ENCODE results near the gene HCCS. TPM values are rescaled to one million over a fixed set of nuclear protein-coding genes. Genes with fewer than 3 reads are reported as not detected.
A peak's percentile ranks its signal among the peaks of the same experiment; 100 is the strongest.

Gene HCCS
- total and polyA plus RNA-seq, 2 experiments from 2014 or later, result 18.6 to 27.7 TPM

DNA sequence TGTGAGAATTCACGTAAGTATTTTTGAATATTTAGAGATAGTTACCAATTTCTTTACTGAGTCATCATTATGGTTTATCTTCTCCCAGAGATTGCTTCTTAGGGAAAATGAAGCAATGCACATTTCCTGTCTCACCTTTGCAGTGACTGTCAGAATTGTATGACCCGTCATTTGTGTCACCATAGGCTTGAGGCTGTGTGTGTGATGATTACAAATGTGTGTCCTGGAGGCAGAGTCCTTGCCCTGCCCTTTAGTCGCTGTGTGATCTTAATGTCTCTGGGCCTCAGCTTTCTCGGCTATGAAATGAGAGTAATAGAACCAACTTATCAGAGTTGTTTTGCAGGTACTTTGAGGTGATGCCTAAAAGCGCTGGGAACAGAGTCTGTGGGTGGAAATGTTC is 13.9 kb downstream of the HCCS start (continued):
- TF ChIP-seq, protein P1, sequence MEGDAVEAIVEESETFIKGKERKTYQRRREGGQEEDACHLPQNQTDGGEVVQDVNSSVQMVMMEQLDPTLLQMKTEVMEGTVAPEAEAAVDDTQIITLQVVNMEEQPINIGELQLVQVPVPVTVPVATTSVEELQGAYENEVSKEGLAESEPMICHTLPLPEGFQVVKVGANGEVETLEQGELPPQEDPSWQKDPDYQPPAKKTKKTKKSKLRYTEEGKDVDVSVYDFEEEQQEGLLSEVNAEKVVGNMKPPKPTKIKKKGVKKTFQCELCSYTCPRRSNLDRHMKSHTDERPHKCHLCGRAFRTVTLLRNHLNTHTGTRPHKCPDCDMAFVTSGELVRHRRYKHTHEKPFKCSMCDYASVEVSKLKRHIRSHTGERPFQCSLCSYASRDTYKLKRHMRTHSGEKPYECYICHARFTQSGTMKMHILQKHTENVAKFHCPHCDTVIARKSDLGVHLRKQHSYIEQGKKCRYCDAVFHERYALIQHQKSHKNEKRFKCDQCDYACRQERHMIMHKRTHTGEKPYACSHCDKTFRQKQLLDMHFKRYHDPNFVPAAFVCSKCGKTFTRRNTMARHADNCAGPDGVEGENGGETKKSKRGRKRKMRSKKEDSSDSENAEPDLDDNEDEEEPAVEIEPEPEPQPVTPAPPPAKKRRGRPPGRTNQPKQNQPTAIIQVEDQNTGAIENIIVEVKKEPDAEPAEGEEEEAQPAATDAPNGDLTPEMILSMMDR (conservative IDR thresholded peaks at IDR 0.05; ENCODE audit: low read depth in 2 of 2), result no peak

DNA sequence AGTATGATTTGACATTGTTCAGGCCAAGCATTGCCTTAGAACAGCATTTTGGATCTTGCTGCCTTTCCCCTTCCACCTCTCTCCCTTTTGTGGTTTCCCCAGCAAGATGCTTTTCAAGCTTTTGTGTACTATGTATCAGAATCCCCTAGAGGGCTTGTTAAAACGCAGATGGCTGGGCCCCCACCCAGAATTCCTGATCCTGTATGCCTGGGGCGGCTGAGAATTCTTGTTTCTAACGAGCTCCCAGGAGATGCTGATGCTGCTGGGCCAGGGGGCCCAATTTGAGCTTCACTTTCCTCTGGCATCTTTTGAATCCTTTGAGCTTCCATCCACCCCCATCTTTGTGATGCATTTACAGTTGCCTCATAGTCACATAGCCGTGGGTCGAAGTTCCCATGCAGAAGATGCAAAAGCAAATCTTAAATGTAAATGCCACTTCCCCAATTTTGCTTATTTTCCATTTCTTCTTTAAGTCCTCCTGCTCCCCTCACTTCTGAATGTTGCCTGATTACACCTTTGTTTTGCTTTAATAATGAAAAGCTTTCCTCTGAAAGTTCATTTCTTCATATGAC is 18.5 kb downstream of the HCCS start:
- H4K20me1 ChIP-seq (replicated peaks; ENCODE audit: insufficient read depth), result no peaks in the 10 kb centered on the region
- no peak overlapping the region for H3K4me2 ChIP-seq
- H3K9me2 ChIP-seq (ENCODE audit: insufficient read depth), result no peaks in the 10 kb centered on the region
- TF ChIP-seq EZH2phosphoT487 (IDR thresholded peaks at IDR 0.05; ENCODE audit: unreplicated experiment), result no peak
- TF ChIP-seq, protein P1 (conservative IDR thresholded peaks at IDR 0.05; ENCODE audit: low read depth in 2 of 2), result no peak
- TF ChIP-seq EZH2 (IDR thresholded peaks at IDR 0.05; ENCODE audit: low read depth, unreplicated experiment), result no peak
- TF ChIP-seq STAT1 (IDR thresholded peaks at IDR 0.05; ENCODE audit: unreplicated experiment), result no peak
- TF ChIP-seq ZNF114 (CRISPR knock-in tag; IDR thresholded peaks at IDR 0.05), result no peak
- TF ChIP-seq ZNF331 (CRISPR knock-in tag; IDR thresholded peaks at IDR 0.05; ENCODE audit: low read depth), result no peak
- no peak for TF ChIP-seq POLR2AphosphoS5 (IDR thresholded peaks at IDR 0.05; ENCODE audit: low read depth)
- TF ChIP-seq JUNB (IDR thresholded peaks at IDR 0.05; ENCODE audit: unreplicated experiment), result no peak
- TF ChIP-seq NANOG (IDR thresholded peaks at IDR 0.05; ENCODE audit: borderline replicate concordance), result no peak
- no peak for TF ChIP-seq CREB1 (CRISPR knock-in tag; IDR thresholded peaks at IDR 0.05; ENCODE audit: low read depth)
- TF ChIP-seq, protein P2, sequence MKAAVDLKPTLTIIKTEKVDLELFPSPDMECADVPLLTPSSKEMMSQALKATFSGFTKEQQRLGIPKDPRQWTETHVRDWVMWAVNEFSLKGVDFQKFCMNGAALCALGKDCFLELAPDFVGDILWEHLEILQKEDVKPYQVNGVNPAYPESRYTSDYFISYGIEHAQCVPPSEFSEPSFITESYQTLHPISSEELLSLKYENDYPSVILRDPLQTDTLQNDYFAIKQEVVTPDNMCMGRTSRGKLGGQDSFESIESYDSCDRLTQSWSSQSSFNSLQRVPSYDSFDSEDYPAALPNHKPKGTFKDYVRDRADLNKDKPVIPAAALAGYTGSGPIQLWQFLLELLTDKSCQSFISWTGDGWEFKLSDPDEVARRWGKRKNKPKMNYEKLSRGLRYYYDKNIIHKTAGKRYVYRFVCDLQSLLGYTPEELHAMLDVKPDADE (IDR thresholded peaks at IDR 0.05), result no peak
- TF ChIP-seq, protein P3, sequence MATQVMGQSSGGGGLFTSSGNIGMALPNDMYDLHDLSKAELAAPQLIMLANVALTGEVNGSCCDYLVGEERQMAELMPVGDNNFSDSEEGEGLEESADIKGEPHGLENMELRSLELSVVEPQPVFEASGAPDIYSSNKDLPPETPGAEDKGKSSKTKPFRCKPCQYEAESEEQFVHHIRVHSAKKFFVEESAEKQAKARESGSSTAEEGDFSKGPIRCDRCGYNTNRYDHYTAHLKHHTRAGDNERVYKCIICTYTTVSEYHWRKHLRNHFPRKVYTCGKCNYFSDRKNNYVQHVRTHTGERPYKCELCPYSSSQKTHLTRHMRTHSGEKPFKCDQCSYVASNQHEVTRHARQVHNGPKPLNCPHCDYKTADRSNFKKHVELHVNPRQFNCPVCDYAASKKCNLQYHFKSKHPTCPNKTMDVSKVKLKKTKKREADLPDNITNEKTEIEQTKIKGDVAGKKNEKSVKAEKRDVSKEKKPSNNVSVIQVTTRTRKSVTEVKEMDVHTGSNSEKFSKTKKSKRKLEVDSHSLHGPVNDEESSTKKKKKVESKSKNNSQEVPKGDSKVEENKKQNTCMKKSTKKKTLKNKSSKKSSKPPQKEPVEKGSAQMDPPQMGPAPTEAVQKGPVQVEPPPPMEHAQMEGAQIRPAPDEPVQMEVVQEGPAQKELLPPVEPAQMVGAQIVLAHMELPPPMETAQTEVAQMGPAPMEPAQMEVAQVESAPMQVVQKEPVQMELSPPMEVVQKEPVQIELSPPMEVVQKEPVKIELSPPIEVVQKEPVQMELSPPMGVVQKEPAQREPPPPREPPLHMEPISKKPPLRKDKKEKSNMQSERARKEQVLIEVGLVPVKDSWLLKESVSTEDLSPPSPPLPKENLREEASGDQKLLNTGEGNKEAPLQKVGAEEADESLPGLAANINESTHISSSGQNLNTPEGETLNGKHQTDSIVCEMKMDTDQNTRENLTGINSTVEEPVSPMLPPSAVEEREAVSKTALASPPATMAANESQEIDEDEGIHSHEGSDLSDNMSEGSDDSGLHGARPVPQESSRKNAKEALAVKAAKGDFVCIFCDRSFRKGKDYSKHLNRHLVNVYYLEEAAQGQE (IDR thresholded peaks at IDR 0.05; ENCODE audit: unreplicated experiment), result no peak
- H3K27ac ChIP-seq (ENCODE audit: low read depth), result no peak overlapping the region
- Mint-ChIP-seq H3K9me3 (no peaks in the 10 kb centered on the region), H3K4me3 (no peak overlapping the region), H3K4me1 (peaks cover 8% of the 10 kb centered on the region; the same call in 1 of the 3 replicates), H3K27me3 (ENCODE audit: insufficient read depth, low read depth, poor library complexity) (no peaks in the 10 kb centered on the region), H3K27ac (no peak overlapping the region), H3K36me3 (ENCODE audit: low read depth) (no peaks in the 10 kb centered on the region)
- H3K36me3 ChIP-seq (ENCODE audit: insufficient read depth), result no peaks in the 10 kb centered on the region
- no peak overlapping the region for H2AFZ ChIP-seq
- H3K27me3 ChIP-seq (ENCODE audit: insufficient read depth), result no peaks in the 10 kb centered on the region
- H3K4me3 ChIP-seq, result no peak overlapping the region
- DNase-seq (ENCODE audit: low spot score) (peak; percentile 14), ATAC-seq (no peak)
- no peaks in the 10 kb centered on the region for H3K79me2 ChIP-seq (replicated peaks; ENCODE audit: insufficient read depth)
- H3K4me1 ChIP-seq (ENCODE audit: insufficient read depth), result no peaks in the 10 kb centered on the region
- H3F3A ChIP-seq (replicated peaks; ENCODE audit: low read depth), result no peaks in the 10 kb centered on the region

All from GM23338 (cell line).